ENCODE measurements around the gene NPLOC4.

The NPLOC4 gene

DNA sequence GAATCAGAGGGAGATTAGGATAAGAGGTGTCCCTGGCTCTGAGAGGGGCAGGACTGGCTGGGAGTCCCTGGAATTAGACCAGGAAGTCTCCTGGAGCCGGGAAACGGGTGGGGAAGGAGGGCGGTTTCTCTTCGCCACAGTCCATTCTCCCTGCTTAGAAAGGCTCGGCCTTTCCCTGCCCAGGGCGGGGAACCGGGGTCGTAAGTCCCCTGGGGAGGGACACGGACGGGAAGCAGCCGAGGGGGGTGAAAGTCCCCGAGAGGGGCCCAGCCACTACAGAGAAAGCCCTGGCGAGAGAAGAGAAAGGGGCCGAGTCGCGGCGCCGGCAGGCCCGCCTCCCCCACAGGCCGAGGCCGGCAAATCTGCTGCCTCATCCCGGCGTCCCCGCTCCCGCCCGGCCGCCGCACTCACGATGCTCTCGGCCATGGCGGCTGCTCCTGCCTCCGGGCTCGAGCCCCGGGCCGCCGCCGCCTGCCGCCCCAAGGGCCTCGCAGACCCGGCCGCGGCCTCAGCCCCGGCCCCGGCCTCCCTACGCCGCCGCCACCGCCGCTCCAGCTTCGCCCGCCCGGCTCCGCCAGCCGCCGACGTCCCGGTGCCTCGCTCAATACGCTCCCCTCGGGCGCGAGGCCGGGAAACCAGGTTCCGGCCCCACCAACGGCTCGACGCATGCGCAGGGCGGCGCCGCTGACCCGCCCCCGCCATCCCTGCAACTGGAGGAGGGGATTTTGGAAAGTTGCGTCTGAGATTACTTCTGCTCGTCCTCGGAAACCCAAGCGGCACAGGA, at the start of gene NPLOC4, which contains the start of gene TSPAN10:
Gene NPLOC4 (minus strand): TSS at position 608 of the 784 bp plus-strand sequence. CDS start 182 bp downstream, at position 426.
Gene TSPAN10 (plus strand): TSS at position 692 of the 784 bp plus-strand sequence. CDS start 5,217 bp downstream, outside the sequence.
- peak; percentile 93 for DNase-seq

DNA sequence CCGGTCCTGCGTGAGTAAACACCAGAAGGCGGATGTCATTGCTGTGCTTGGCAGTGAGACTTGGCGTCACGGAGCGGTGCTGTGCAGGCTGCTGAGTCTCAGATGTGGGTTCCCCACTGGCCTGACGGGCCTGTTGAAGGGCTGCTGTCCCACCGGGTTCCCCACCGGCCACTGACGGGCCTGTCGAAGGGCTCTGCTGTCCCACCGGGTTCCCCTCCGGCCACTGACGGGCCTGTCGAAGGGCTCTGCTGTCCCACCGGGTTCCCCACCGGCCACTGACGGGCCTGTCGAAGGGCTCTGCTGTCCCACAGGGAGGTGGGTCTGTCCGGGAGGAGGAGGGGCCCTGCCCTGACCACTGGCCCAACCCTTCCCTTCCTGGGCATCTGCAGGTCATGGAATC, 49.7 kb upstream of the NPLOC4 start:
- no peak for DNase-seq

DNA sequence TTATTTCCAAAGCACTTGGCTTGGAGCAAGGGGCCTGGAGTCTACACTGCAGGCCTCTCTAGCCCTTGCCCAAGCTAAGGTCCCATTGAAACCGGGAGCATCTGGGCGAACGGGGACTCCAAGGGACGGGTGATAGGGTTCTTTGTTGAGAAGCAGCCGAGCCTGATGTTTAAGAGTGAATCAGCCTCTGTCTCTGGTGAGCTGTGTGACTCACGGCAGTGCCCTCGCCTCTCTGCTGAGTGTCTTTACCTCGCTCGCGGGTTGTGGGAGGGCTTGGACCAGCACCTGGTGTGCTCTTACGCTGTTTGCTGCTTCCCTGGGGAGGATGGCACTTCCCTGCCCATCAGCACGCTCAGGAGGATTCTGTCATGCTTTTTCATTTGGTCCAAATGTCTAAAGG, 48.2 kb upstream of the NPLOC4 start:
- peak; percentile 41 for DNase-seq

DNA sequence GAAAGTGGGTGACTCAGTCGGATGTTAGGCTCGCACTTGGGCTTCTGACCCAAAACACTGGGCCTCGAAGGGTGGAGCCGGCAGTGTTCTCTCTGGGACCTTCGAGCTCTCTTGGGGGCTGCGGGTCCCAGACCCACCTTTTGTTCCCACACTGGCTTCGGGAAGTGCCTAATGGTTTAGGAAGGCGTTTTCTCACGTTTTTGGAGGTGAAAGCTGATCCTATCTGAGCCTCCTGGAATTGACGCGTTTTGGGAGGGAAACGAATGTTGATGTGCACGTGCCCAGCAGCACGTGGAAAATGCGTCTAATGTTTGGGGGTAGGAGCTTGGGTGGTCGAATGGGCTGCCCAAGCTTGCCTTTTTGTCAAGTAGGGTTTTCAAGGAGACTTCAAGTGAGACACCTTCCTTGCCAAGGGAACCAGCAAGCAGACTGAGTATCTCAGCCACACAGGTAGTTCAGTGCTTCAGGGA, 47.6 kb upstream of the NPLOC4 start:
- DNase-seq = peak; percentile 51

DNA sequence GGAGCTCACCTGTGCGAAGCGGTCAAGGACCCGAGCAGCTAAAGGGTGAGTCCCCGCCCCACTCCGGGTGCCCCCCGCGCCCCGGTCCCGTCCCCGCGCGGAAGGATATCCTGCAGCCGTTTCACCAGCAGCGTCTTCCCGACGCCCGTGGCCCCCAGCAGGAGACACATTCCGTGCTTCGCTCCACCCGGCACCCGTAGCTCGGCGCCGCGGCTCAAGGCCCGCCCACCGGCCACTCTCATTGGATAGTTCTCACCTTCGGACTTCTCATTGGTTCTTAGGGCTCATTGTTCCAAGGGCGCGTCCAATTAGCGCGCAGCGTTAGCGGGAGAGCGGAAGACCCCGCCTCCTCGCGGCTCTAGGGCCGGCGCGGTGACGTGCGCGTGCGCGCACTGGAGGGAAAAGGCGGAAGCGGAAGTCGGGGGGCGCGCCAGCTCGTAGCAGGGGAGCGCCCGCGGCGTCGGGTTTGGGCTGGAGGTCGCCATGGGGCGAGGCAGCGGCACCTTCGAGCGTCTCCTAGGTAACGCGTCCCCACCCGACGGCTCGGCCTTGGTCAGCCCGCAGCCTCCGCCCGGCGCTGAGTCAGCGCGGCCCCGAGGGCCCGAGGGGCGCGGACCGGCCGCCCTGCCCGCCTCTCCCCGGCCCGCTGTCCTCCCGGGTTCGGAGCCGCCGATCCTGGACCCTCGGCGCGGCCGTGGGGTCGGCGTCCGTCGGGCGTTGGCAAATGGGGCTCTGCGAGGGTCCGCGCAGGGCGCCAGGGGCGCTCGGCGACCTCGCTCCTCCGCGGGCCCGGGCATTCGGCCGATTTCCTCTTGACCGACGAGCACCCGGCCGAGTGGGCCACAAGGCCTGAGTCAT, 46.9 kb upstream of the NPLOC4 start, which contains the start of the genes ARL16 and HGS:
Gene ARL16 (minus strand): TSS at position 214 of the 858 bp plus-strand sequence. CDS start 44 bp downstream, at position 170.
Gene HGS (plus strand): TSS at position 428 of the 858 bp plus-strand sequence. CDS start 56 bp downstream, at position 484.
- DNase-seq = peak; percentile 99

DNA sequence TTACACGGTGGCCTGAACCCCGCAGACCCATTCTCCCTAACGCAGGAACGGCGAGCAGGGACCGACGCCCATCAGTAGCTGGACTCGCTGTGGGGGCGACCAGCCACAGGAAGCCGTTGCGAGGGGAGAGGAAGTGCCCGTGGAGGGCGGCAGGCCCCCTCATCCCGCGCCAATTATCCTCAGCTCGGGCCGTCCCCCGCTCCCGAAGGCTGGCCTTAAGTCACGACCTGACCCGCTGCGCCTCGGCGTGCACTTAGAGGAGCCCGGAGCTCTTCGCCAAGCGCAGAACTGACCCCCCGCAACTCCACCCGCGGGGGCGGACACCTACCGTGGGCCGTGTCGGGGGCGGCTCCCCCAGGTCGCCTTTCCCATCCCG, 46.3 kb upstream of the NPLOC4 start:
- DNase-seq = no peak

DNA sequence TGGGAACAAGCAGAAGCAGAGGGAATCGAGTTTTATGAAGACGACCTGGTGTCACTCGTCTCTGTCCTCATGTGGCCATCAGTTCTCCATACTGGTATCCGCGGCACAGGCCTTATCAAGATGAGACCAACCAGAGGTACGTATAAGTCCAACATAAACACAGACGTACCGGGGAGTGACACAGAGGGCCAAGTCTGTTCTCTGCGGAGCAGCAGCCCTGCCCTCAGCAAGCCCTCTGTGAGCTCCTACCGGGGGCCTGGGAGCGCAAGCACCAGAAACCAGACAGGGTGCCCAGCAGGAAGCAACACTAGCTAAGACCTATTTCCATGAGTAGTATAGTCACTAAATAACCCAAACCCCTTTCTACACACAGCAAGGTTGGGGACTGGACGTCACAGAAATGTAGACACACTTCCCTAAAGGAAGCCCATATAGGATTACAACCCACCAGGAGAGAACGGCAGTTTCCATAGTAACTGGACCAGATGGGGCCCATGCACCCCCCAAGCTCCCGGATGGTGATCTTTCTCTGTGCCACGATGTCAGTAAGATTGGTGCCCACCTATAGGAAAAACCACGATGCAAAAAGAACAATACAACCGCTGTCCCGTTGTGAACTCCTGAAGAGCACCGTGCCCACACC, 45.8 kb upstream of the NPLOC4 start:
- no peak for DNase-seq

DNA sequence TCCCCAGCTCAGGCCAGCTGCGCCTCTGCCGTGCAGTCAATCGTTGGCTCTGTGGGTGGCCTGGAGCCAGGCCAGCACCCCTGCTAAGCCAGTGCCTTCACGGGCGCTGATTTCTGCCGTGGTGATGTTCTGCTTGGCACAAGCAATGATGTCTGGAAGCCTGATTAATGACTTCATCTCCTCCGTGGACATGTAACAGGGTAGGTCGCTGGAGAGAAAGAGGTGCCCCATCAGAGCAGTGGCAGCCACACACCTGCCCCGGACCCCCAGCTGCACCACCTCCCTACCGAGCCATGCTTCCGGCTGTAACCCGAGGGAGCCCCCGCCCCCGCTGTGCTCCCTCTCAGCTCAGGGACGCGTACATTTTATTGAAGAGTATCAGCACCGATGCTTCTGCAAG, 44.8 kb upstream of the NPLOC4 start:
- DNase-seq = no peak

DNA sequence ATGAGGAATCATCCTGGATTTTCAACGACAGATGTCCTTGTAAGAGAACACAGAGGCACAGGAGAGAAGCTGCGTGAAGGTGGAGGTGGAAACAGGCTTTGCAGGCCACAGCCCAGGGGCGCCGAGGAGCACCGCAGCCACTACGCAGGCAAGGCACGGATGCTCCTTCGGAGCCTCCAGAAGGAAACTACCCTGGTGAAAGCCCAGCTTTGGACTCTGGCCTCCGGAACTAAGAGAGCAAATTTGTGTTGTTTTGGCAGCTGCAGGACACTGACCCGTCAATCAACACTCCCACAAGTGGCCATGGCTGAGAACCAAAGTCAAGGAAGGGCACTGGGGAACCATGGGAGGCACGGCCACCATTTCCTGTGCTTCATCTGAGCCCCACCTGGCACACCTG, 43.2 kb upstream of the NPLOC4 start:
- no peak for DNase-seq

DNA sequence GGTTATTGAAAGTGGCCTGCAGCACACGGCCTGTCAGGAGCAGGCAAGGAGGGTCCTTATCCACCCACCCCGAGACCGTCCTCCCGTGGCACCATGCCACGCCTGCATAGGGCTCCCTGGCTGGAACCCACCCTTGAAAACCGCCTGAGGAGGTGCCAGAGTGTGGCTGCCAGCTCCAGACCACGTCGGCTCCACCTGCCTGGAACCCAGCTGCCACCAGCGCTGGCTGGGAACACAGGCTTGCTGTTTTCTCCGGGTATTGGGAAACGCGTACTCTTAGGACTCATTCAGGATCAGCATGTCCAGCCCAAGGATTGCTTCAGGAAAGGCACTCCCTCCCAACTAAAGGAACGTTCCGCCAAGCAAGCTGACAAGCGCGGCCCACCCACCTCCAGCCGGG, 40.0 kb upstream of the NPLOC4 start:
- DNase-seq = no peak

DNA sequence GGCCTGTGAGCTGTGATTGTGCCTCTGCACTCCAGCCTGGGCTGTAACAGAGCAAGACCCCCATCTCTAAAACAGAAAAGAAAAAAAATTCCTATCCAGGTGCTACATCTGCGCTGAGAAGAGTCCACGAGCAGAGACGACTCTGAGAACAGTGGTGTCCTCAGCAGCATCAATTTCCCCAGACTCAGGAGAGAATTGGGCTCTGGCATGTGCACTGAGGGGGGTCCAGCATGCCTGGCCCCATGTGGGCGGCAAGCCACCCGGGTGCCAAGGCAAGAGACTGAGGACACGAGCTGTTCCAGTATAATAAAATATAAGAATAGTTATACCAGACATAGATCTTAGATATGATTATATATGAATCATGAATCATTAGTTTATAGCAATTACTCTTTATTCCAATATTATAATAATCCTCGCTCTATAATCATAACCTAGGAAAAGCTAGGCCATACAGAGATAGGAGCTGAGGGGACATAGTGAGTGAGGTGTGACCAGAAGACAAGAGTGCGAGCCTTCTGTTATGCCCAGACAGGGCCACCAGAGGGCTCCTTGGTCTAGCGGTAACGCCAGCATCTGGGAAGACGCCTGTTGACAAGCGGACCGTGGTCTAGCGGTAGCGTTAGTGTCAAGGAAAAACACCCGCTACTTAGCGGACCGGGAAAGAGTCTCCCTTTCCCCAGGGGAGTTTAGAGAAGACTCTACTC, 38.8 kb upstream of the NPLOC4 start:
- peak; percentile 51 for DNase-seq

DNA sequence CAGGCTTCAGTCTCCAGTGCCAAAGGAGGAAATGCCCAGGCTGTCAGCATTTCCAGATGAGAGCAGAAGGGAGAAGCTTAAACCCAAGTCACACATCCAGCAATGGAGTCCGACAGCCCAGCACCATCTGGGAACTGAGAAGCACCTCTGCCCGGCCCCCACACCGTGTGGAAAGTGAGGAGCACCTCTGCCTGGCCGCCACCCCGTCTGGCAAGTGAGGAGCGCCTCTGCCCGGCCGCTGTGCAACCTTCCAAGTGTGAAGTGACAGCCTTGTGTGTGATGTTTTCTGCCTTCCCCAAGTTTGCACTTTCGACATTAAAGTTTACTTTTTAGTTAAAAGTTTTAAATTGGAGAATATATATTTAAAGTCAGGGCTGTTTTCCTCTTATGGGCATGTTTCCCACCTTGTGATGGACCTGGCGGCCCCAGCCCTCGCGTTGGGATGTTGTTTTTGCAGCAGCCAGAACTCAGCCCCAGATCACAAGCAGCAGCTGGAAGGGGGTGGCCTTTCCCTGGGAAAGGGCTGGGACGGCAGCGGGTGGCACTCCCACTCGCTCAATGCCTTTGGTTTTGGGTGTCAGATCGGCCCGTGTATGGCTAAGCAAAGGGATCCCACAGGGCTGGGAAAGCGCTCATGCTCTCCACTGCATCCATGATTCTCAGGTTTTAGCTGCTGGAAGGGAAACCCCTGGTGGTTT, 36.8 kb upstream of the NPLOC4 start:
- no peak for DNase-seq

DNA sequence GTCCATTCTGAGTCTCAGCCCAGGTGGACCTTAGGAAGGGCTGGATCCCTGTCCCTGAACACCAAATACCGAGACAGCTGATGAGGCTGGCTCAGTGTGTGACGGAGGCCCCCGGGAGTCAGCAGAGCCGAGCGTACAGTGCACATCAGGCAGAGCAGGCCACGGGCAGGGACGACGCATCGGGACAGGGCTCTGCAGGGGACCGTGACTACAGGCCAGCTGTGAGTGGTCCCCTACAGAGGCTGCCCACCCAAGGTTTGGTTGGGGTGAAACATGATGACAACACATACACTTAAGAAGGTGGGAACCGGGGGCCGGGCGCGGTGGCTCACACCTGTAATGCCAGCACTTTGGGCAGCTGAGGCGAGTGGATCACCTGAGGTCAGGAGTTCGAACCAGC, 36.0 kb upstream of the NPLOC4 start:
- no peak for DNase-seq

DNA sequence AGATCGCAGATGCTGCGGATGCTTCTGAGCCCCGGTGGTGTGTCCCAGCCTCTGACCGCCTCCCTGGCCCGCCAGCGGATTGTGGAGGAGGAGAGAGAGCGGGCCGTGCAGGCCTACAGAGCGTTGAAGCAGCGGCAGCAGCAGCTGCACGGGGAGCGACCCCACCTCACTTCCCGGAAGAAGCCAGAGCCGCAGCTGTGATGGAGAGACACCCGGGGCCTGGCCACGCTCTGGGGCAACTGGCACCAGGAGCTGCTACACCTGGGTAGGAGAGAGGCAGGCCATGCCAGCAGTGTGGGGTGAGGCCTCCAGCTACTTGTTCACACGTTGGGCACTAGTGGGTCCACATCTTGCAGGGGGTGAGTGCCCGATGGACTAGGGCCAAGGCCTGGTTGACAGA, 35.6 kb upstream of the NPLOC4 start:
- DNase-seq = no peak

DNA sequence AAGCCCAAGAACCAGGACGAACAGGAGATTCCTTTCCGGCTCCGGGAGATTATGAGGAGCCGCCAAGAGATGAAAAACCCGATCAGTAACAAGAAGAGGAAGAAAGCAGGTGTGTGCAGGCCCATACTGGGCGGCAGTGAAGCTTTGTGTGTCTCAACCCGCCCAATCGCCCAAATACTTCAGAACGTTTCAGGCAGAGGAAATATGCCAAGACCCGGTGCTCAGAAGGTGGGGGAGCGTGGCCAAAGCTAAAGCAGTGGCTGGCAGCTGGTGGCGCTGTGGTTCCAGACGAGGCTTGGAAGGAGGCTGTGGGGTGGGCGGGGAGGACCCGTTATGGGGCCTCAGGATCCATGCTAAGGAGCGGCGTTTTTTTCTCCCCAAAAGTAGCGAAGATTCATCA, 30.8 kb upstream of the NPLOC4 start:
- peak; percentile 35 for DNase-seq

DNA sequence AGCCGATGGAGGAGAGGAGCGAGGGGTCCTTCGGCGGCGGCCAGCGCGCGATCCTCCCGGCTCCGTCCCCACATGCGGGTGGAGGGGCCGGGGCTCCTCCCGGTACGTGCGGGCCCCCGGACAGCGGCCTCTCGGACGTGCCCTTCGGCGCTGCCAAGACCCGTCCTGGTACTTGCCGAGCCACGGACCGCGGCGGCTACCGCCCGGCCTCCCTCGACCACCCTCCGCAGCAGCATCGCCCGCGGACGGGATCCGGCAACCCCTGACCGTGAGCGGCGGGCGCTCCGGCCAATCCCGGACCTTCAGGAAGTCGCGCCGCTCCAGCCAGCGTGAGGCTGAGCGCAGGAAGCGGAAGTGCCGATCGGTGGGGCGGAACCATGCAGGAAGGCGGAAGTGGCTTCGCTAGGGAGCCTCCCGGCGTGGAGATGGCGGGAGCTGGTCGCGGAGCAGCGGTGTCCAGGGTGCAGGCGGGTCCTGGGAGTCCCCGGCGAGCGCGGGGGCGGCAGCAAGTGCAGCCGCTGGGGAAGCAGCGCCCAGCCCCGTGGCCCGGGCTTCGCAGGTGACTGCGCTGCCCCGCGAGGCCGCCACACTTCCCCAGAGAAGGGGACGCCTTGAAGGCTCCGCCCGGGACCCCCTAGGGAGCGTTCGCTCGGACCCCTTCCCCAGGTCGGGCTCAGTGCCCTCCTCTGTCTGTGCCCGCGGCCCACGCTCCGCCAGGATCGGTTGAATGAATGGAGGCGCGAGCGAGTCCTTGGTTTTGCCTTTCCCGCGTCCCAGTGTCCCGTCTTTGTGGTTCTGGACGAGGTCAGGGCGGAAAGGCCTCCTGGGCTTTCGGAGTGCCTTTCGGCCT, 29.7 kb upstream of the NPLOC4 start, which contains the start of the genes CCDC137 and OXLD1:
Gene CCDC137 (plus strand): TSS at position 396 of the 850 bp plus-strand sequence. CDS start 30 bp downstream, at position 426.
Gene OXLD1 (minus strand): TSS at position 264 of the 850 bp plus-strand sequence. CDS start 28 bp downstream, at position 236.
- DNase-seq = peak; percentile 97

DNA sequence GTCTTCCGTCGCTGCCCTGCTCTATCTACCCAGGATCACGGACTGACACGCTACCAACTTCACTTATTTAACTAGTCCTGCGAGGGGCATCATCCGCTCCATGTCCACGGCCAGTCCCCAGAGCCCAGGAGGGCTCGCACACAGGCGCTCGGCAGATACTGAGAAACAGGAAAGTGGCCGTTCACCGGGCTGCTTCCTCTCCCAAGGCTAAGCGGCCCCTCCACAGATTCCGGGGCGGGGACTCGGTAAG, 29.1 kb upstream of the NPLOC4 start:
- no peak for DNase-seq

DNA sequence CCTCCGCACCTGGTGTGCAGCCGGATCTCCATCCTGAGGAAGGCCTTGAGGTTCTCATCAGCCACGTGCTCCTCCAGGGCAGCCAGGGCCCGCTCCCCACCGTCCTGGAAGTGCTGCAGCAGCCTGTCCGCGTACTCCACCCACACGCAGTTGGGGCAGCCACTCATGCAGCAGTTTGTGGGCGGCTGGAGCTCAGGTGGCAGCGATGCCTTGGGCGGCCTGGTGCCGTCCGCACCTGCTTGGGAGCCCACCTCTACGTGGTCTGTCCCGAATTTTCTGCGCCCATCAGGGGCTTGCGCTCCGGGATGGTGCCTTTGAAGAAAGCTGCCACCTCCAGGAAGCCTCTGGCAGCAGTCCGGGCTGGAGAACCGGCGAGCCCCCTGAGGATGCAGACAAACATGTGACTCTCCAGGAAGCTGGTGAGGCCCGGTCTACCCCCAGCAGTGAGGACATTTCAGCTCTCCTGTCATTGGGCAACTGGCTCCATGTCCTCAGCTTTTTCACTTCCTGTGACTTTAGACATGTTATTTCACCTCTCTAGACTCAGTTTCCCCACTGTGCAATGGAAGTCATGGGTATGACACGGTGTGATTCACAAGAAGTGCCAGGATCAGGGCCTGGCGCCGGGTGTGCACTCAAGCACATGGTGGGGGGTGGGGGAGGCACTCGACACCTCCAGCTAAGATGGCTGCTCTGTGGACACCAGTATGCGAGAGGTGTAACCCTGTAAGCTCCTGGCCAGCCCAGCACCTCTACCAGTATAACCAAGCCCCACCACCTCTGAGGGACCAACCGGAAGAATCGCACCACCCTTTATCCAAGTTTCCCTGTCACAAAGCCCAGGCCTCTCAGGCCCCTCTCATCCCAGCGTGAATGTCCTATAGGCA, 28.5 kb upstream of the NPLOC4 start:
- DNase-seq = peak; percentile 76

DNA sequence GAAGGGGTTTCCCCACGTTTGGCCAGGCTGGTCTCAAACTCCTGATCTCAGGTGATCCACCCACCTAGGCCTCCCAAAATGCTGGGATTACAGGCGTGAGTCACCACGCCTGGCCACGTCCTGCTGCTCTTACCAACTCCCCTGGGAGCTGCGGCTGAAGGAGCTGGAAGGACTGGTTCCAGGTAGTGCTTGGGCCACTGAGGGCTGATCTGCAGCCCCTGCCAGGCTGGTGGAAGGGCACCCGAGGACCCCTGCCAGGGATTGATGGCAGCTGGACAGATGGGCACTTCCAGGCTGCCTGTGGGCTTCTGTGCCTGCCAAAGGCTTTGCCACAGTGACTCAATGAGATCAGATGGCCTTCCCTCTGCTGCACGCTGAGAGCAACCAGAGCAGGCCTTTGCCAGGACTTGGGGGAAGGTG, 27.1 kb upstream of the NPLOC4 start:
- DNase-seq = peak; percentile 31

DNA sequence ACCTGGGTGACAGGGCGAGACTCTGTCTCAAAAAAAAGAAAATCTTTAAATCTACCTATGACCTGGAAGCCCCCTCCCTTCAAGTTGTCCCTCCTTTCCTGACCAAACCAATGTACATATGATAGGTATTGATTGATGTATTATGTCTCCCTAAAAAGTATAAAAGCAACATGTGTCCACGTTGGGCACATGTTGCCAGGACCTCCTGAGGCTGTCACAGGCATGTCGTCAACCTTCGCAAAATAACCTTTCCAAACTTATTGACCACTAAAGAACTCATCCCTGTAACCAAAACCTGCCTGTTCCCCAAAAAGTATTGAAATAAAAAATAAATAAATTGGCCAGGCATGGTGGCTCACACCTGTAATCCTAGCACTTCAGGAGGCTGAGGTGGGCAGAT, 25.1 kb upstream of the NPLOC4 start:
- DNase-seq = no peak

Data from activated CD4-positive, alpha-beta T cell treated with anti-CD3 and anti-CD28 coated beads, Interleukin-2, Interleukin-6, amounts not matched to agents 100 ng/mL and 50 ng/mL, durations not matched to agents 16 hours and 8 hours (primary cell).